Heart left ventricle (tissue), 16 donors: ENCODE measurements around the gene CDRT4. TPM values are rescaled to one million over a fixed set of nuclear protein-coding genes. Genes with fewer than 3 reads are reported as not detected.
A peak's percentile ranks its signal among the peaks of the same experiment; 100 is the strongest.

ENCODE experiments used
- ATAC-seq, 4 donors: fragments of 200-7000 bp; cut with Tn5 transposase; one replicate each; pipeline ENCODE4 v1.9.1; 2020 to 2022; ENCODE audit warnings: moderate library complexity in 4 of 4, mild to moderate bottlenecking in 3 of 4, moderate number of reproducible peaks in 1 of 4
- DNase-seq, 5 donors: peaks; one replicate each; pipeline ENCODE4 v3.0.0-alpha.2; 2020
- H3K27ac ChIP-seq, 12 donors: fragments of 200-600 bp; sonication (generic) in 4 of 12; one replicate each; pipeline versions ENCODE4 v1.5.0 to v1.8.0; 2016 to 2022; ENCODE audit warnings: mild to moderate bottlenecking in 2 of 12
- H3K27me3 ChIP-seq, 9 donors: fragments of 200-600 bp; sonication (generic) in 2 of 9; one replicate each; pipeline versions ENCODE4 v1.5.1 to v1.8.0; 2016 to 2022; ENCODE audit warnings: mild to moderate bottlenecking in 3 of 9
- H3K36me3 ChIP-seq, 9 donors: fragments of 200-600 bp; sonication (generic) in 2 of 9; one replicate each; pipeline versions ENCODE4 v1.5.0 to v1.8.0; 2018 to 2022; ENCODE audit warnings: mild to moderate bottlenecking in 2 of 9
- H3K4me1 ChIP-seq, 12 donors: fragments of 200-600 bp; sonication (generic) in 4 of 12; one replicate each; pipeline versions ENCODE4 v1.5.0 to v1.8.0; 2016 to 2022; ENCODE audit warnings: mild to moderate bottlenecking in 3 of 12
- H3K4me3 ChIP-seq, 12 donors: fragments of 200-600 bp; sonication (generic) in 4 of 12; one replicate each; pipeline versions ENCODE4 v1.5.0 to v1.8.0; 2017 to 2022; ENCODE audit warnings: mild to moderate bottlenecking in 9 of 12, moderate library complexity in 4 of 12
- H3K9me3 ChIP-seq, 12 donors: fragments of 200-600 bp; sonication (generic) in 4 of 12; one replicate each; pipeline versions ENCODE4 v1.5.0 to v1.8.0; 2016 to 2022; ENCODE audit warnings: mild to moderate bottlenecking in 1 of 12
- CTCF ChIP-seq, 12 donors: fragments of 200-600 bp; sonication (generic) in 4 of 12; IDR thresholded peaks; one replicate each; pipeline versions ENCODE4 v1.5.0 to v1.8.0; 2018 to 2022; ENCODE audit warnings: antibody characterized with exemption in 12 of 12, mild to moderate bottlenecking in 5 of 12
- POLR2A ChIP-seq, 2 donors: fragments of 450-650 bp; IDR thresholded peaks; one replicate each; pipeline ENCODE4 v1.6.1; 2017; ENCODE audit warnings: antibody characterized with exemption in 2 of 2, mild to moderate bottlenecking in 2 of 2, moderate library complexity in 2 of 2
- WGBS, 4 donors: extraction: QIAGEN DNeasy Blood & Tissue Kit in 2 of 4; methylation state at CpG; one replicate each; pipeline versions ENCODE4 v1.1.5 to v1.1.7; 2013 to 2018; 5-methylcytosine and 5-hydroxymethylcytosine counted together
- intact Hi-C, 10 donors: fragments of 100-400 bp; cut with DNase I; formaldehyde crosslinking; loops; one replicate each; pipeline versions ENCODE4 v1.11.1 to v1.14.2; 2022
- polyA plus RNA-seq, 2 donors: library from polyadenylated mRNA; stranded (reverse); fragments of 200-250 nt; gene quantifications; one replicate each; pipeline ENCODE4 v1.2.3, GENCODE V29; 2013
- total RNA-seq, 9 donors: library from RNA; depleted of rRNA in 2 of 9; stranded (reverse); fragments of >200 nt in 2 of 9; fragmentation: NEBNext Ultra II Directional in 3 of 9; extraction: Animal tissue kit (Norgen Biotek cat#: 25700) in 3 of 9; gene quantifications; one replicate each; pipeline versions ENCODE4 v1.1.0 to v1.2.4, GENCODE V29; 2016 to 2023
- donor health status: ischemic (EF 13 %, LVEDD 7.1; RV severe dilation, severe dysfunction).
- donor health status: healthy with polysubstance abuse.
- donor health status: DM: no; HTN: yes; CAD: no.
- donor health status: DM: no; HTN: no; CAD: no.
- donor health status: ischemic (EF 25% LVEDD 6.9; RV normal size, moderate dysfunction).
- donor health status: ischemic (EF 25% LVEDD 5.7; RV mildly dilated, moderate dysfunction).
- donor health status: healthy.
- donor health status: DM: yes; HTN: yes; CAD: no.
- donor health status: ischemic (EF 35%, LVEDD 5.7; RV mildly dilated, moderate dysfunction).
- donor health status: nonischemic (EF 11% LVEDD 7.7; RV severe dilation, severe dysfunction).
- donor health status: DM: yes; HTN: yes; CAD: no.
- donor health status: PGD.
- donor health status: ischemic (EF 29% LVEDD 5.4; RV normal size, mild dysfunction).
- donor health status: nonischemic (EF 23%, LVEDD 6.1; RV moderate dilation, normal function).

The CDRT4 gene
- total and polyA plus RNA-seq, 11 donors: 0.12 to 4.7 (median 0.96) TPM; not detected in 2

DNA sequence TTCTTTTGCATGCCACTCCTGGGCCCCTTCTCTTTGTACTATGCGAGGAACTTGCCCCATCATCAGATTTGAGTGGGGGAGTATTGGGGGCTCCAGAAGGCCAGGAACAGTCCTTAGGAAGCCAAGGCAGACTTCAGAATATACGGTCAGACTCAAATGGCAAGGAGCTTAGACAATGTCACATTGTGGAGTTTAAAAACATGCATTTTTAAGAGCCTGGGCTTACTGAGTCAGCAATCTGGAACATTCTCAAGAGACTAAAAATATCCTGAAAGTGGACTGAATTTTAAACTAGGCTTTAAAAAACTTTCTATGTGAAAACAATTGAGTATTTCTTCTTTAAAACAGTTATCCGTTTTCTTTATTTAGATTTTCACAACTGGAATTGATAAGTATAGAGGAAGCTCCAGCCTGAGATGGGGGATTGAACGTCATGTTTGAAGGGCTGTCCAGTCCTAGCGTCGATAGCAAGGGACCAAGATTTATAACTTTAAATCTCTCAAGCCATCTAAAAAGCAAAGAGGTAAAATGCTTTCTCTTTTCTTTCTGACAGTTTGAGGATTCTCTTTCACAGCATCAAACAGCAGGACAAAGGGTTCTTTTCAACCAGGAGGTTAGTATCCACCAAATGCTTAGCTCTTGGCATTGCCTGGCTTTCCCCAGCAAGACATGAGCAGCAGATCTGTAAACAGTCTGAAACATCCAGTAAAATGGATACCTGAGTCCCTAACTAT lies 45.8 kb upstream of the CDRT4 start:
- intact Hi-C loops: no loop called here
- H3K27ac ChIP-seq: peak overlapping the region in 4 of 12 donors; percentile 35 to 45 (median 39)
- no peaks in the 10 kb centered on the region for H3K9me3 ChIP-seq

DNA sequence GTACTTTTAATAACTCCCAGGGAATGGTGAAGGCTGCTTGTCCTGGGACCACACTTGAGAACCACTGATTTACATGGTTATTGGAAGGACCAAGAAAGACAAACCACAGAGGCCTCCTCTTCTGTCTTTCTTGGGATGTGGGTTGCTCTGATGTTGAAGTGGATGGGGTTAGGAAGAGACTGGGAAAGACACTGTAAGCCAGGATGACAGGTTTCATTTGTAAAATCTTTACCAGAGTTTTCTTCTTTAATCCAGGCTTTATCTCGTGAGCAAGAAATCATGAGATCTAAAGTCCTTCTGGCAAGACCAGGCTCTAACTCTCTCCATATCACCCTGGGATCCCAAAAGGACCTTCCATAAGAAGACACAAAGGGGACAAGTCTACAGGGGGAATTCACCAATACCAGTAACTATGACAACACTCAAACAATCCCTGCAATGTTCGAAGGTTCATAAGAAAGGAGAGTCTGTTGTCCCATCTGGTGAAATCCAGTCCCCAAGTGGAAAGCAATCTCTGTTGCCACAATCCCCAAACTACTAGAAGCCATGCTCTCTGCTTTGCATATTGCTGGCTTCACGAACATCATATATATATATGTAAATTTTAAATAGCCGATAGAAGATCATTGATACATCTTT lies 44.8 kb upstream of the CDRT4 start:
- intact Hi-C loops: no loop called here
- no peak for ATAC-seq
- Histone ChIP-seq H3K4me3 (no peak overlapping the region), H3K36me3 (peaks cover 0 to 24% (median 6%) of the 10 kb centered on the region in 9 donors), H3K9me3 (no peaks in the 10 kb centered on the region), H3K27me3 (no peaks in the 10 kb centered on the region), H3K4me1 (peaks cover 0 to 30% (median 16%) of the 10 kb centered on the region in 12 donors), H3K27ac (peak overlapping the region in 1 of 12 donors; percentile 35)
- WGBS, 4 donors: 95 to 98% (median 96%) methylated on average over 4 of the region's 4 CpGs
- DNase-seq: no peak
- no peak for TF ChIP-seq CTCF (IDR thresholded peaks at IDR 0.05)

More for the DNA sequence above, 45.8 kb upstream of the CDRT4 start:
- no peak for ATAC-seq
- peaks cover 0 to 24% (median 6%) of the 10 kb centered on the region in 9 donors for H3K36me3 ChIP-seq
- no peak for DNase-seq
- 70 to 79% (median 71%) methylated on average over 6 of the region's 6 CpGs for WGBS, 4 donors
- peaks cover 0 to 30% (median 14%) of the 10 kb centered on the region in 12 donors for H3K4me1 ChIP-seq
- TF ChIP-seq CTCF (IDR thresholded peaks at IDR 0.05) (no peak), POLR2A (IDR thresholded peaks at IDR 0.05) (no peak)
- H3K27me3 ChIP-seq: no peaks in the 10 kb centered on the region
- H3K4me3 ChIP-seq: no peak overlapping the region

GRCh38 chr17:15511142-15511541 lies 43.7 kb upstream of the CDRT4 start:
- peaks cover 0 to 30% (median 16%) of the 10 kb centered on the region in 12 donors for H3K4me1 ChIP-seq
- intact Hi-C loops: no loop called here
- TF ChIP-seq CTCF (IDR thresholded peaks at IDR 0.05) (no peak), POLR2A (IDR thresholded peaks at IDR 0.05) (no peak)
- WGBS, 4 donors: 71 to 85% (median 82%) methylated on average over 2 of the region's 2 CpGs
- no peak overlapping the region for H3K4me3 ChIP-seq
- H3K36me3 ChIP-seq: peaks cover 0 to 21% (median 7%) of the 10 kb centered on the region in 9 donors
- H3K27me3 ChIP-seq: no peaks in the 10 kb centered on the region
- no peak for DNase-seq
- no peaks in the 10 kb centered on the region for H3K9me3 ChIP-seq
- no peak overlapping the region for H3K27ac ChIP-seq
- ATAC-seq: no peak

DNA sequence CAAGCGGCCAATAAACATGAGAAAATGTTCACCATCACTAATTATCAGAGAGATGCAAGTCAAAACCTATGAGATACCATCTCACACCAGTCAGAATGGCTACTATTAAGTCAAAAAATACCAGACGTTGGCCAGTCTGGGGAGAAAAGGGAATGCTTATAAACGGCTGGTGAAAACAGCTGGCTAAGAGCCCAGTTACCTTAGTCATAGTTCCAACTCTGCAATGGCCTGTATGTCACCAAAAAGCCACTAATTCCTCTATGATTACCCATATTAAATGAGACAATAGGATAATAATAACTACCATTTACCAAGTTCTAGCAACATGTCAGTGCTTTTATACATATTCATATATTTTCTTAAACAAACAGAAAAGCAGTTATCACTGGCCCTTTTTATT lies 42.9 kb upstream of the CDRT4 start:
- WGBS, 4 donors: 48 to 52% (median 49%) methylated on average over 3 of the region's 3 CpGs
- no peak overlapping the region for H3K27ac ChIP-seq
- ATAC-seq: peak in 1 of 4 donors; percentile 33

More for the DNA sequence above, 42.9 kb upstream of the CDRT4 start:
- no peak for DNase-seq
- H3K4me1 ChIP-seq: peaks cover 0 to 30% (median 16%) of the 10 kb centered on the region in 12 donors
- TF ChIP-seq CTCF (IDR thresholded peaks at IDR 0.05): no peak
- TF ChIP-seq POLR2A (IDR thresholded peaks at IDR 0.05): no peak
- peaks cover 0 to 13% (median 0%) of the 10 kb centered on the region in 9 donors for H3K36me3 ChIP-seq
- no peaks in the 10 kb centered on the region for H3K27me3 ChIP-seq
- intact Hi-C loops: no loop called here
- no peak overlapping the region for H3K4me3 ChIP-seq
- H3K9me3 ChIP-seq: no peaks in the 10 kb centered on the region
